ENCODE data around the gene HBZ. TPM values are rescaled to one million over a fixed set of nuclear protein-coding genes. Genes with fewer than 3 reads are reported as not detected.
A peak's percentile ranks its signal among the peaks of the same experiment; 100 is the strongest.

HBZ gene
- total and polyA plus RNA-seq, 2 of the 13 experiments (the other 11 are each of a cell fraction or from before 2014, with no cell fraction given): 0.21 TPM; not detected in 1

GRCh38 chr16:166375-167121 is 14.1 kb downstream of the HBZ start:
- H3K36me3 ChIP-seq (replicated peaks in 1 of 2; ENCODE audit: control insufficient read depth in 1 of 2, insufficient read depth in 2 of 2, low read length in 2 of 2): no peaks in the 10 kb centered on the region
- intact Hi-C loops (cut with micrococcal nuclease; ENCODE audit: unreplicated experiment): no loop called here
- DNase-seq (ENCODE audit: low spot score) (no peak), FAIRE-seq (no peak), ATAC-seq (no peak)
- peaks cover 23 to 52% of the 10 kb centered on the region in 2 experiments for H3K27me3 ChIP-seq (ENCODE audit: control insufficient read depth in 1 of 2, insufficient read depth in 2 of 2, low read length in 2 of 2)
- POLR2A ChIA-PET: no interaction called here
- H3K27ac ChIP-seq (ENCODE audit: extremely low read length, insufficient read depth, low read length): no peak overlapping the region
- H3K9me3 ChIP-seq (ENCODE audit: low read length): no peaks in the 10 kb centered on the region
- H3K4me1 ChIP-seq (ENCODE audit: insufficient read depth, low read length): peaks cover 38% of the 10 kb centered on the region
- no peak overlapping the region for H3K9ac ChIP-seq (ENCODE audit: insufficient read depth, low read depth, low read length)
- in situ Hi-C loops (cut with HindIII; ENCODE audit: extremely low pct_ligation_motif_present, low pct_unique_long_range_greater_than_20kb): no loop called here
- no TSS peak for BruUV-seq (replicated peaks)
- no peak overlapping the region for H2AFZ ChIP-seq (ENCODE audit: low read length)
- H3K4me3 ChIP-seq (replicated peaks in 1 of 3; ENCODE audit: insufficient read depth in 1 of 3, low read depth in 2 of 3, low read length in 3 of 3): peak overlapping the region in 1 of 3 experiments; percentile 54; a peak in 1 of 6 replicates
- no peaks in the 10 kb centered on the region for H3K79me2 ChIP-seq (ENCODE audit: insufficient read depth, low read length)
- 8% methylated on average over 10 of the region's 45 CpGs for WGBS (ENCODE audit: low lambda C conversion rate)
- CTCF ChIA-PET (ENCODE audit: low intra/inter-chr PET ratio, low total read pairs): no interaction called here
- H3K4me2 ChIP-seq (ENCODE audit: low read depth, low read length): peak overlapping the region; percentile 51; the same call in 1 of the 2 replicates
- peak; percentile 31; the same call in 1 of the 2 replicates for TF ChIP-seq MTF2 (CRISPR knock-in tag; IDR thresholded peaks at IDR 0.05; ENCODE audit: borderline replicate concordance)
- no peak for TF ChIP-seq ATAD3A (CRISPR knock-in tag; IDR thresholded peaks at IDR 0.05)
- peak; percentile 86 for TF ChIP-seq ZNF263 (CRISPR knock-in tag; IDR thresholded peaks at IDR 0.05)
- TF ChIP-seq E2F5 (CRISPR knock-in tag; conservative IDR thresholded peaks at IDR 0.05): no peak
- no peak for TF ChIP-seq AHR (CRISPR knock-in tag; IDR thresholded peaks at IDR 0.05)
- TF ChIP-seq ZNF44 (CRISPR knock-in tag; IDR thresholded peaks at IDR 0.05): no peak
- TF ChIP-seq, protein P1, sequence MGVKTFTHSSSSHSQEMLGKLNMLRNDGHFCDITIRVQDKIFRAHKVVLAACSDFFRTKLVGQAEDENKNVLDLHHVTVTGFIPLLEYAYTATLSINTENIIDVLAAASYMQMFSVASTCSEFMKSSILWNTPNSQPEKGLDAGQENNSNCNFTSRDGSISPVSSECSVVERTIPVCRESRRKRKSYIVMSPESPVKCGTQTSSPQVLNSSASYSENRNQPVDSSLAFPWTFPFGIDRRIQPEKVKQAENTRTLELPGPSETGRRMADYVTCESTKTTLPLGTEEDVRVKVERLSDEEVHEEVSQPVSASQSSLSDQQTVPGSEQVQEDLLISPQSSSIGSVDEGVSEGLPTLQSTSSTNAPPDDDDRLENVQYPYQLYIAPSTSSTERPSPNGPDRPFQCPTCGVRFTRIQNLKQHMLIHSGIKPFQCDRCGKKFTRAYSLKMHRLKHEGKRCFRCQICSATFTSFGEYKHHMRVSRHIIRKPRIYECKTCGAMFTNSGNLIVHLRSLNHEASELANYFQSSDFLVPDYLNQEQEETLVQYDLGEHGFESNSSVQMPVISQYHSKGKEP (CRISPR knock-in tag; IDR thresholded peaks at IDR 0.05): no peak
- no peak for TF ChIP-seq ADNP (CRISPR knock-in tag; IDR thresholded peaks at IDR 0.05)
- TF ChIP-seq XBP1 (CRISPR knock-in tag; IDR thresholded peaks at IDR 0.05): no peak
- peaks cover 3% of the 10 kb centered on the region; the same call in 1 of the 2 replicates for H4K20me1 ChIP-seq (ENCODE audit: insufficient read depth, low read length)
